GM23338 (cell line): ENCODE results near the gene COL21A1. TPM values are rescaled to one million over a fixed set of nuclear protein-coding genes. Genes with fewer than 3 reads are reported as not detected.
A peak's percentile ranks its signal among the peaks of the same experiment; 100 is the strongest.

Source experiments
- ATAC-seq: fragments of 200-7000 bp; cut with Tn5 transposase; 3 replicates; pipeline ENCODE4 v1.9.1; 2020
- DNase-seq: peaks from one replicate; pipeline ENCODE4 v3.0.0-alpha.2; 2015; ENCODE audit warnings: low spot score
- H2AFZ ChIP-seq: fragments of 200-600 bp; sonication (generic); 2 replicates; pipeline ENCODE4 v1.8.0; 2016; ENCODE audit warnings: antibody characterized with exemption, mild to moderate bottlenecking, moderate library complexity
- H3F3A ChIP-seq: fragments of 200-600 bp; sonication (generic); replicated peaks from 2 replicates; pipeline ENCODE4 v1.8.0; 2017; ENCODE audit warnings: antibody characterized with exemption, mixed run types, low read depth
- H3K27ac ChIP-seq: fragments of 200-600 bp; sonication (generic); 2 replicates; pipeline ENCODE4 v1.6.1; 2016; ENCODE audit warnings: low read depth
- H3K27me3 ChIP-seq: fragments of 200-600 bp; sonication (generic); 2 replicates; pipeline ENCODE4 v1.8.0; 2016; ENCODE audit warnings: mild to moderate bottlenecking, mixed run types, moderate library complexity; ENCODE audit not compliant: insufficient read depth
- H3K36me3 ChIP-seq: fragments of 200-600 bp; sonication (generic); 2 replicates; pipeline ENCODE4 v1.8.0; 2016; ENCODE audit warnings: mild to moderate bottlenecking; ENCODE audit not compliant: insufficient read depth
- H3K4me1 ChIP-seq: fragments of 200-600 bp; sonication (generic); 2 replicates; pipeline ENCODE4 v1.8.0; 2016; ENCODE audit warnings: mild to moderate bottlenecking, moderate library complexity; ENCODE audit not compliant: insufficient read depth
- H3K4me2 ChIP-seq: fragments of 200-600 bp; sonication (generic); 2 replicates; pipeline ENCODE4 v1.7.1; 2017; ENCODE audit warnings: mixed run types
- H3K4me3 ChIP-seq: fragments of 200-600 bp; sonication (generic); 2 replicates; pipeline ENCODE4 v1.6.1; 2016; ENCODE audit warnings: mixed run types
- H3K79me2 ChIP-seq: fragments of 200-600 bp; sonication (generic); replicated peaks from 2 replicates; pipeline ENCODE4 v1.8.0; 2017; ENCODE audit warnings: mild to moderate bottlenecking; ENCODE audit not compliant: insufficient read depth
- H3K9me2 ChIP-seq: fragments of 200-600 bp; sonication (generic); 2 replicates; pipeline ENCODE4 v1.8.0; 2017; ENCODE audit not compliant: insufficient read depth
- H4K20me1 ChIP-seq: fragments of 200-600 bp; sonication (generic); replicated peaks from 2 replicates; pipeline ENCODE4 v1.8.0; 2017; ENCODE audit warnings: mild to moderate bottlenecking; ENCODE audit not compliant: insufficient read depth
- H3K27ac Mint-ChIP-seq: 2 replicates; pipeline ENCODE4 v1.8.0; 2020; ENCODE audit warnings: inconsistent platforms, mild to moderate bottlenecking, moderate library complexity, mixed read lengths
- H3K27me3 Mint-ChIP-seq: 3 replicates; pipeline ENCODE4 v1.8.0; 2022; ENCODE audit warnings: low read depth, mild to moderate bottlenecking, moderate library complexity, mixed read lengths, inconsistent platforms; ENCODE audit not compliant: insufficient read depth, poor library complexity
- H3K36me3 Mint-ChIP-seq: 3 replicates; pipeline ENCODE4 v1.8.0; 2021; ENCODE audit warnings: low read depth, mild to moderate bottlenecking, inconsistent platforms, moderate library complexity, mixed read lengths
- H3K4me1 Mint-ChIP-seq: 3 replicates; pipeline ENCODE4 v1.8.0; 2020; ENCODE audit warnings: mild to moderate bottlenecking, inconsistent platforms, mixed read lengths
- H3K4me3 Mint-ChIP-seq: 3 replicates; pipeline ENCODE4 v1.8.0; 2021; ENCODE audit warnings: moderate library complexity, mild to moderate bottlenecking, inconsistent platforms, mixed read lengths
- H3K9me3 Mint-ChIP-seq: 3 replicates; pipeline ENCODE4 v1.8.0; 2020; ENCODE audit warnings: moderate library complexity, mild to moderate bottlenecking, inconsistent platforms, mixed read lengths
- CREB1 ChIP-seq: fragments of 250-450 bp; sonication (Bioruptor Pico); IDR thresholded peaks from 2 replicates; pipeline ENCODE4 v1.5.0; 2020; ENCODE audit warnings: low read depth, mild to moderate bottlenecking, moderate library complexity
- CTCF ChIP-seq, 2 experiments: fragments of 200-600 bp in 1 of 2; sonication (generic) in 1 of 2; conservative IDR thresholded peaks; 2 replicates each; pipeline versions ENCODE4 v1.5.1 to v1.6.1; 2016 to 2017; ENCODE audit warnings: antibody characterized with exemption in 2 of 2, low read depth in 2 of 2, mild to moderate bottlenecking in 2 of 2, moderate library complexity in 1 of 2
- ETS1 ChIP-seq: IDR thresholded peaks from 2 replicates; pipeline ENCODE4 v1.6.1; 2016; ENCODE audit warnings: antibody characterized with exemption
- EZH2 ChIP-seq: fragments of 200-600 bp; sonication (generic); IDR thresholded peaks from one replicate; pipeline ENCODE4 v1.8.0; 2017; ENCODE audit warnings: antibody characterized with exemption, mild to moderate bottlenecking, low read depth; ENCODE audit not compliant: unreplicated experiment
- EZH2phosphoT487 ChIP-seq: fragments of 200-600 bp; sonication (generic); IDR thresholded peaks from one replicate; pipeline ENCODE4 v1.8.1; 2018; ENCODE audit warnings: antibody characterized with exemption; ENCODE audit not compliant: unreplicated experiment
- JUNB ChIP-seq: IDR thresholded peaks from one replicate; pipeline ENCODE4 v1.6.1; 2016; ENCODE audit warnings: antibody characterized with exemption; ENCODE audit not compliant: unreplicated experiment
- NANOG ChIP-seq: IDR thresholded peaks from 2 replicates; pipeline ENCODE4 v1.6.1; 2016; ENCODE audit warnings: antibody characterized with exemption, borderline replicate concordance
- POLR2AphosphoS5 ChIP-seq: IDR thresholded peaks from 2 replicates; pipeline ENCODE4 v1.6.1; 2016; ENCODE audit warnings: antibody characterized with exemption, low read depth
- STAT1 ChIP-seq: IDR thresholded peaks from one replicate; pipeline ENCODE4 v1.6.1; 2016; ENCODE audit warnings: antibody characterized with exemption; ENCODE audit not compliant: unreplicated experiment
- ZNF114 ChIP-seq: fragments of 250-450 bp; sonication (Bioruptor Pico); IDR thresholded peaks from 2 replicates; pipeline ENCODE4 v1.5.0; 2020; ENCODE audit warnings: mild to moderate bottlenecking, moderate library complexity
- ZNF331 ChIP-seq: fragments of 250-450 bp; sonication (Bioruptor Pico); IDR thresholded peaks from 2 replicates; pipeline ENCODE4 v1.5.0; 2020; ENCODE audit warnings: low read depth, mild to moderate bottlenecking, moderate library complexity
- ZNF462 ChIP-seq: fragments of 250-450 bp; sonication (Bioruptor Pico); IDR thresholded peaks from 2 replicates; pipeline ENCODE4 v1.5.0; 2020; ENCODE audit warnings: mild to moderate bottlenecking, moderate library complexity
- polyA plus RNA-seq: library from polyadenylated mRNA; unstranded; fragments of >200 nt; fragmentation: Nextera tagmentation; extraction: Ambion mirVana; gene quantifications from 2 replicates; pipeline ENCODE4 v1.2.1, GENCODE V29; 2016
- total RNA-seq: library from RNA; depleted of rRNA; stranded (reverse); fragments of >200 nt; shearing (Covaris generic); gene quantifications from 2 replicates; pipeline ENCODE4 v1.2.3, GENCODE V29; 2014
- TF ChIP-seq, protein P1 (sequence below): IDR thresholded peaks from one replicate; pipeline ENCODE4 v1.6.1; 2018; ENCODE audit warnings: antibody characterized with exemption; ENCODE audit not compliant: unreplicated experiment

Gene COL21A1
- total and polyA plus RNA-seq, 2 experiments from 2014 or later: 5.0 to 6.2 TPM

DNA sequence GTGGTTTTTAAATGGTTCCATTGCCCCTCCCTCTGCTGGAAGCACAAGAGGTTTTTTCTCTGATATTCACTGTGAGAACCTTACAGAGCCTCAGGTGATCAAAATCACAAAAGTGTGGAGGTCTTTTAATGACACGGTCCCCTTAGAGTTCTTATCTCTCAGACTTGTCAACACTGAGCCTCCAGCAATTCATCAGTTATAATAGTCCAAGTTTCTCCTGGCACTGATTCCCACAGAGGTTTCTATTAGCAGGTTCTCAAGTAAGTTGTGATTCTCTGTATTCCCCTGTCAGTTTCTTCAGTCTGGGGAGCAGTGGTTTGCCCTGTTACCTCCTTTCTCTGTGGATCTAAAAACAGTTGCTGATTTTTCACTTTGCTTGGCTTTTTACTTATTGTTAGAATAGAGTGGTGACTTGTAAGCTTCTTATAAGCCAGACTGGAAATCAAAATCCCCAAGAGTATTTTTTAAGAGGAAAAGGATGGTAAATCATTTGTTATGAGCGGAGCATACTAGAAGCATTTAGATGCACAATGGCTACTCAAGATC, 214.6 kb downstream of the COL21A1 start:
- no peak overlapping the region for H3K4me3 ChIP-seq
- peak overlapping the region; percentile 78; the same call in 1 of the 2 replicates for H2AFZ ChIP-seq
- Mint-ChIP-seq H3K36me3 (no peaks in the 10 kb centered on the region), H3K4me3 (no peak overlapping the region), H3K9me3 (no peaks in the 10 kb centered on the region), H3K4me1 (no peaks in the 10 kb centered on the region), H3K27me3 (no peaks in the 10 kb centered on the region), H3K27ac (no peak overlapping the region)
- no peak for ATAC-seq
- no peaks in the 10 kb centered on the region for H4K20me1 ChIP-seq
- H3K9me2 ChIP-seq: peaks cover 4% of the 10 kb centered on the region; the same call in 1 of the 2 replicates
- H3K4me2 ChIP-seq: no peak overlapping the region
- no peaks in the 10 kb centered on the region for H3K27me3 ChIP-seq
- DNase-seq: no peak
- no peak overlapping the region for H3K27ac ChIP-seq
- no peaks in the 10 kb centered on the region for H3K4me1 ChIP-seq
- TF ChIP-seq EZH2: no peak
- TF ChIP-seq NANOG: no peak
- no peak for TF ChIP-seq STAT1
- no peak for TF ChIP-seq ETS1
- TF ChIP-seq POLR2AphosphoS5: no peak
- no peak for TF ChIP-seq CREB1
- no peak for TF ChIP-seq ZNF331 (CRISPR knock-in tag)
- no peak for TF ChIP-seq ZNF114 (CRISPR knock-in tag)
- no peak for TF ChIP-seq JUNB
- TF ChIP-seq EZH2phosphoT487: no peak
- no peak for TF ChIP-seq CTCF (conservative IDR thresholded peaks at IDR 0.05; ENCODE audit: low read depth in 2 of 2)
- TF ChIP-seq, protein P1, sequence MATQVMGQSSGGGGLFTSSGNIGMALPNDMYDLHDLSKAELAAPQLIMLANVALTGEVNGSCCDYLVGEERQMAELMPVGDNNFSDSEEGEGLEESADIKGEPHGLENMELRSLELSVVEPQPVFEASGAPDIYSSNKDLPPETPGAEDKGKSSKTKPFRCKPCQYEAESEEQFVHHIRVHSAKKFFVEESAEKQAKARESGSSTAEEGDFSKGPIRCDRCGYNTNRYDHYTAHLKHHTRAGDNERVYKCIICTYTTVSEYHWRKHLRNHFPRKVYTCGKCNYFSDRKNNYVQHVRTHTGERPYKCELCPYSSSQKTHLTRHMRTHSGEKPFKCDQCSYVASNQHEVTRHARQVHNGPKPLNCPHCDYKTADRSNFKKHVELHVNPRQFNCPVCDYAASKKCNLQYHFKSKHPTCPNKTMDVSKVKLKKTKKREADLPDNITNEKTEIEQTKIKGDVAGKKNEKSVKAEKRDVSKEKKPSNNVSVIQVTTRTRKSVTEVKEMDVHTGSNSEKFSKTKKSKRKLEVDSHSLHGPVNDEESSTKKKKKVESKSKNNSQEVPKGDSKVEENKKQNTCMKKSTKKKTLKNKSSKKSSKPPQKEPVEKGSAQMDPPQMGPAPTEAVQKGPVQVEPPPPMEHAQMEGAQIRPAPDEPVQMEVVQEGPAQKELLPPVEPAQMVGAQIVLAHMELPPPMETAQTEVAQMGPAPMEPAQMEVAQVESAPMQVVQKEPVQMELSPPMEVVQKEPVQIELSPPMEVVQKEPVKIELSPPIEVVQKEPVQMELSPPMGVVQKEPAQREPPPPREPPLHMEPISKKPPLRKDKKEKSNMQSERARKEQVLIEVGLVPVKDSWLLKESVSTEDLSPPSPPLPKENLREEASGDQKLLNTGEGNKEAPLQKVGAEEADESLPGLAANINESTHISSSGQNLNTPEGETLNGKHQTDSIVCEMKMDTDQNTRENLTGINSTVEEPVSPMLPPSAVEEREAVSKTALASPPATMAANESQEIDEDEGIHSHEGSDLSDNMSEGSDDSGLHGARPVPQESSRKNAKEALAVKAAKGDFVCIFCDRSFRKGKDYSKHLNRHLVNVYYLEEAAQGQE: no peak
- TF ChIP-seq ZNF462 (CRISPR knock-in tag): no peak
- no peaks in the 10 kb centered on the region for H3F3A ChIP-seq
- H3K36me3 ChIP-seq: no peaks in the 10 kb centered on the region
- H3K79me2 ChIP-seq: no peaks in the 10 kb centered on the region
